Muscle layer of duodenum (tissue), 2 donors: ENCODE measurements around the gene WDR38.

Source experiments
- H3K27ac ChIP-seq: one replicate; pipeline ENCODE4 v1.7.0; 2013; ENCODE audit warnings: mild to moderate bottlenecking, low read length
- H3K27me3 ChIP-seq: one replicate; pipeline ENCODE4 v1.7.0; 2013; ENCODE audit warnings: low read depth, mild to moderate bottlenecking, control low read depth, low read length
- H3K36me3 ChIP-seq, 2 donors: one replicate each; pipeline ENCODE4 v1.7.0; 2013; ENCODE audit warnings: low read length in 2 of 2, control low read depth in 1 of 2, mild to moderate bottlenecking in 1 of 2; ENCODE audit not compliant: insufficient read depth in 2 of 2, control insufficient read depth in 1 of 2
- H3K4me1 ChIP-seq, 2 donors: one replicate each; pipeline ENCODE4 v1.7.0; 2013; ENCODE audit warnings: low read length in 2 of 2, mild to moderate bottlenecking in 2 of 2, control low read depth in 1 of 2, moderate library complexity in 1 of 2; ENCODE audit not compliant: insufficient read depth in 2 of 2, control insufficient read depth in 1 of 2
- H3K4me3 ChIP-seq, 2 donors: one replicate each; pipeline ENCODE4 v1.7.0; 2013; ENCODE audit warnings: low read length in 2 of 2, low read depth in 1 of 2, mild to moderate bottlenecking in 1 of 2
- H3K9me3 ChIP-seq, 2 donors: one replicate each; pipeline ENCODE4 v1.7.0; 2013; ENCODE audit warnings: low read length in 2 of 2, control low read depth in 1 of 2, mild to moderate bottlenecking in 1 of 2; ENCODE audit not compliant: control insufficient read depth in 1 of 2
- donor health status: healthy.

WDR38 gene

DNA sequence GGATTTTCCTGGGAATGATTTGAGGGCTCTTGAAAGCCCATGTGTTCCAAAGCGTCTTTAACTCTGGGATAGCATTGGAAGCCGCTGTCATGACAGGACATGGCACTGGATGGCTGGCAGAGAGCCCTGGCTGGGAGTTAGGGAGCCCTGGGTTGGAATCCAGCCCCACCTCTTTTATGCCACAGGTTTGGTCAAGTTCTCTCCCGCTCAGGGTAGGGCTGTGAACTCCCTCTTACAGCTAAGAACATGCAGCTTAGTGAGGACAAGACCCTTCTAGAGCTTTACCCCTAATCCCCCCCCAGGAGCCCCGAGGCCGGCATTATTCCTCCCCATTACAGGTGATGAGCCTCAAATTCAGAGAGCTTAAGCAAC lies 39.1 kb upstream of the WDR38 start:
- Histone ChIP-seq H3K9me3 (no peaks in the 10 kb centered on the region), H3K27me3 (no peaks in the 10 kb centered on the region), H3K4me1 (peaks cover 4 to 27% of the 10 kb centered on the region in 2 donors), H3K4me3 (no peak overlapping the region), H3K27ac (no peak overlapping the region), H3K36me3 (no peaks in the 10 kb centered on the region)

GRCh38 chr9:124815601-124816000 lies 37.7 kb upstream of the WDR38 start:
- Histone ChIP-seq H3K36me3 (no peaks in the 10 kb centered on the region), H3K4me3 (no peak overlapping the region), H3K27ac (no peak overlapping the region), H3K27me3 (no peaks in the 10 kb centered on the region), H3K9me3 (no peaks in the 10 kb centered on the region), H3K4me1 (peaks cover 4 to 27% of the 10 kb centered on the region in 2 donors)

GRCh38 chr9:124818431-124819281 lies 34.6 kb upstream of the WDR38 start:
- Histone ChIP-seq H3K36me3 (no peaks in the 10 kb centered on the region), H3K4me1 (no peaks in the 10 kb centered on the region), H3K27me3 (no peaks in the 10 kb centered on the region), H3K9me3 (no peaks in the 10 kb centered on the region), H3K27ac (no peak overlapping the region), H3K4me3 (no peak overlapping the region)

- Histone ChIP-seq H3K27me3 (no peaks in the 10 kb centered on the region), H3K27ac (no peak overlapping the region), H3K4me1 (no peaks in the 10 kb centered on the region), H3K36me3 (no peaks in the 10 kb centered on the region), H3K4me3 (no peak overlapping the region), H3K9me3 (no peaks in the 10 kb centered on the region)
Measured at GRCh38 chr9:124820698-124821623, 32.3 kb upstream of the WDR38 start.

- no peak overlapping the region for H3K27ac ChIP-seq
Measured at GRCh38 chr9:124828489-124829333, 24.5 kb upstream of the WDR38 start.

DNA sequence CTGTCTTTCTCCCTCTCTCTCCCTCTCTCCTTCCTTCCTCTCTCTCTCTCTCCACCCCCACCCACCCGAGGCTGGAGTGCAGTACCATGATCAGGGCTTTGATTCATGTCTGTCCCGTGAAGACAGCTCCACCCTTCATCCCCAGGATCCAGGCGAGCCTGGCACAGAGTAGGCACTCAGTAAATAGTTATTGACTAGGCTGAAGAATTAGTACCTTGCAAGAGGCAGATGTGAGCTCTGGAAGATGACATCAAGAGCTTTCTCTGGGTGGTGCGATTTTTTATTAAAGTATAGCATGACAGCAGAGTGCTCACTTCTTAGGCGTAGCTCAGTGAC lies 24.0 kb upstream of the WDR38 start:
- Histone ChIP-seq H3K4me1 (peaks cover 1 to 18% of the 10 kb centered on the region in 2 donors), H3K4me3 (no peak overlapping the region), H3K27ac (no peak overlapping the region)

More at GRCh38 chr9:124828489-124829333, 24.5 kb upstream of the WDR38 start:
- Histone ChIP-seq H3K9me3 (no peaks in the 10 kb centered on the region), H3K36me3 (no peaks in the 10 kb centered on the region), H3K4me3 (no peak overlapping the region), H3K27me3 (no peaks in the 10 kb centered on the region), H3K4me1 (peaks cover 0 to 17% of the 10 kb centered on the region in 2 donors)

GRCh38 chr9:124830593-124830992 lies 22.7 kb upstream of the WDR38 start:
- Histone ChIP-seq H3K36me3 (no peaks in the 10 kb centered on the region), H3K27ac (no peak overlapping the region), H3K4me3 (no peak overlapping the region), H3K4me1 (peaks cover 10 to 31% of the 10 kb centered on the region in 2 donors), H3K9me3 (no peaks in the 10 kb centered on the region), H3K27me3 (no peaks in the 10 kb centered on the region)

More for the DNA sequence above, 24.0 kb upstream of the WDR38 start:
- Histone ChIP-seq H3K27me3 (no peaks in the 10 kb centered on the region), H3K36me3 (no peaks in the 10 kb centered on the region), H3K9me3 (no peaks in the 10 kb centered on the region)

- no peaks in the 10 kb centered on the region for H3K27me3 ChIP-seq
- H3K36me3 ChIP-seq = no peaks in the 10 kb centered on the region
- H3K27ac ChIP-seq = no peak overlapping the region
- no peak overlapping the region for H3K4me3 ChIP-seq
- H3K9me3 ChIP-seq = no peaks in the 10 kb centered on the region
- peaks cover 10 to 35% of the 10 kb centered on the region in 2 donors for H3K4me1 ChIP-seq
Measured at GRCh38 chr9:124831642-124832364, 21.5 kb upstream of the WDR38 start.

GRCh38 chr9:124834591-124834990 lies 18.7 kb upstream of the WDR38 start:
- Histone ChIP-seq H3K27me3 (no peaks in the 10 kb centered on the region), H3K9me3 (no peaks in the 10 kb centered on the region), H3K4me1 (peaks cover 10 to 35% of the 10 kb centered on the region in 2 donors), H3K4me3 (no peak overlapping the region), H3K27ac (no peak overlapping the region), H3K36me3 (no peaks in the 10 kb centered on the region)

GRCh38 chr9:124835026-124835557 lies 18.2 kb upstream of the WDR38 start:
- Histone ChIP-seq H3K4me3 (no peak overlapping the region), H3K27ac (peak overlapping the region; percentile 8), H3K4me1 (peaks cover 10 to 38% of the 10 kb centered on the region in 2 donors)

More at GRCh38 chr9:124835026-124835557, 18.2 kb upstream of the WDR38 start:
- H3K9me3 ChIP-seq = no peaks in the 10 kb centered on the region
- no peaks in the 10 kb centered on the region for H3K27me3 ChIP-seq
- H3K36me3 ChIP-seq = no peaks in the 10 kb centered on the region
